ENCODE results near the gene MEP1B. TPM values are rescaled to one million over a fixed set of nuclear protein-coding genes. Genes with fewer than 3 reads are reported as not detected.
"Not testable (repeated sequence)": the region's sequence is repeated elsewhere in the genome, so short reads cannot be mapped to it uniquely, and the experiment has no call there.

Gene MEP1B
- total and polyA plus RNA-seq, 2 donors (not counting 1 experiment from before 2014, with no cell fraction given) = 0.03 TPM; not detected in 1

DNA sequence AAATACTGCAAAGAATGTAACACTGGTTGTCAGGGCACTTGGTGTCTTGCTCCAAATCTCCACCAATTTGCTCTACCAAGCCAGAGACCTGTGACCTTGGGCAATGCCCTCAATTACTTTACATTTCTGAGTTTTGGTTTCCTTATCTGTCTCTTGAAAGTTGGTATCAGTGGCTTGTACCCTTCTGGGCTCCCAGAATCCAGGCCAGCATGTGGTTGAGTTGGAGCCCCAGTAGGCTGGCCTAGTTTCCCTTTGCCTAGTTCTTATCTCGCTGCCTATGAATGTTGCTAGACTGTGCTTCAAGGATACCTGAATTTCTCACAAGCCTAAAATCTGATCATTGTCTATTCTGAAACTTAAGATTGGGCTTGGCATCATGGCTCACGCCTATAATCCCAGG is 26.6 kb downstream of the MEP1B start:
- Histone ChIP-seq H3K36me3 (replicated peaks in 1 of 2; ENCODE audit: control extremely low read depth in 1 of 2, control insufficient read depth in 1 of 2, extremely low read depth in 1 of 2, insufficient read depth in 2 of 2, low read length in 1 of 2) (no peaks in the 10 kb centered on the region), H3K9me3 (ENCODE audit: control extremely low read depth in 1 of 3, control insufficient read depth in 2 of 3, insufficient read depth in 1 of 3, low read length in 2 of 3) (no peaks in the 10 kb centered on the region), H3K4me1 (ENCODE audit: control insufficient read depth in 2 of 2, insufficient read depth in 2 of 2, low read length in 2 of 2) (no peaks in the 10 kb centered on the region), H3K79me2 (ENCODE audit: control insufficient read depth, insufficient read depth, low read length) (no peaks in the 10 kb centered on the region), H3K4me3 (ENCODE audit: control extremely low read depth in 1 of 5, extremely low read depth in 1 of 5, insufficient read depth in 1 of 5, low read depth in 2 of 5, low read length in 4 of 5) (no peak overlapping the region), H3K4me2 (replicated peaks; ENCODE audit: low read depth, low read length, poor library complexity, severe bottlenecking) (no peak overlapping the region), H3K9ac (ENCODE audit: low read length) (no peak overlapping the region), H3K27me3 (replicated peaks in 1 of 4; ENCODE audit: control extremely low read depth in 1 of 4, control insufficient read depth in 3 of 4, insufficient read depth in 4 of 4, low read length in 3 of 4) (no peaks in the 10 kb centered on the region), H4K20me1 (ENCODE audit: control insufficient read depth, insufficient read depth, low read length, poor library complexity, severe bottlenecking) (no peaks in the 10 kb centered on the region), H2AFZ (ENCODE audit: insufficient read depth, low read depth, low read length, poor library complexity, severe bottlenecking) (no peak overlapping the region), H3K27ac (ENCODE audit: low read length in 2 of 2) (no peak overlapping the region)
- no peaks in the 10 kb centered on the region for H3K4me1 Mint-ChIP-seq
- no peaks in the 10 kb centered on the region for H3K9me3 Mint-ChIP-seq (ENCODE audit: insufficient read depth)
- intact Hi-C loops (cut with micrococcal nuclease) = no loop called here
- DNase-seq (no peak), ATAC-seq (ENCODE audit: low read depth) (no peak)
- ChIA-PET CTCF (no interaction called here), POLR2A (no interaction called here)
- H3K4me3 Mint-ChIP-seq = no peak overlapping the region
- H3K27ac Mint-ChIP-seq = no peak overlapping the region
- TF ChIP-seq EZH2 (IDR thresholded peaks at IDR 0.05; ENCODE audit: borderline replicate concordance, insufficient read depth, low read depth, low read length, poor library complexity, severe bottlenecking) = no peak
- TF ChIP-seq, protein P1, sequence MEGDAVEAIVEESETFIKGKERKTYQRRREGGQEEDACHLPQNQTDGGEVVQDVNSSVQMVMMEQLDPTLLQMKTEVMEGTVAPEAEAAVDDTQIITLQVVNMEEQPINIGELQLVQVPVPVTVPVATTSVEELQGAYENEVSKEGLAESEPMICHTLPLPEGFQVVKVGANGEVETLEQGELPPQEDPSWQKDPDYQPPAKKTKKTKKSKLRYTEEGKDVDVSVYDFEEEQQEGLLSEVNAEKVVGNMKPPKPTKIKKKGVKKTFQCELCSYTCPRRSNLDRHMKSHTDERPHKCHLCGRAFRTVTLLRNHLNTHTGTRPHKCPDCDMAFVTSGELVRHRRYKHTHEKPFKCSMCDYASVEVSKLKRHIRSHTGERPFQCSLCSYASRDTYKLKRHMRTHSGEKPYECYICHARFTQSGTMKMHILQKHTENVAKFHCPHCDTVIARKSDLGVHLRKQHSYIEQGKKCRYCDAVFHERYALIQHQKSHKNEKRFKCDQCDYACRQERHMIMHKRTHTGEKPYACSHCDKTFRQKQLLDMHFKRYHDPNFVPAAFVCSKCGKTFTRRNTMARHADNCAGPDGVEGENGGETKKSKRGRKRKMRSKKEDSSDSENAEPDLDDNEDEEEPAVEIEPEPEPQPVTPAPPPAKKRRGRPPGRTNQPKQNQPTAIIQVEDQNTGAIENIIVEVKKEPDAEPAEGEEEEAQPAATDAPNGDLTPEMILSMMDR (IDR thresholded peaks at IDR 0.05) = no peak
- WGBS (ENCODE audit: insufficient coverage) = 63% methylated on average over 1 of the region's 2 CpGs
- H3K27me3 Mint-ChIP-seq = no peaks in the 10 kb centered on the region

DNA sequence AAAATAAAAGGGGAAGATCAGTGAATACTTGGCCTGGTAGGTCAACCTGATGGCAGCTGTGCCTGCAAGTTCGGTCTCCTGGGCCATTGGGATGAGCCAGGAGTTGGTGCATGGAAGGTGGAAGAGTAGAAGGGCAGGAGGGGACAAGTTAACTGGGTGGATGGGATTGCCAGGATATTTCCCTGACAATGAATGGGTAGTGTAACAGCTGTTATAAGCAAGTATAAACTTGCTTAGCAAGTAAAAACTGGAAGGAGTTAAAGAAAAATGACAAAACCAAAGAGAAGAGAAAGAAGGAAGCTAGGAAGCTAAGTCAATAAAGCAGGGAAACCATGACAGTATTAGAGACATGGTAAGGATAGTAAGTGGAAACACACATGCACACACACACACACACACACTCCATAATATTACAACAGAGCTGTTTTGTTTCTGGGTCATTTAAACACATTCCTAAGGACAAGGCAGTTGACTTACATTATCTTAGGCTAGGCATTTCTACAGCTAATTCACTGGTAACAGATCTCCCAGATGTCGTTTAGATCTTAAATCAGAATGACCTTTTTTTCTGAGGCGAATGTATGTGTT is 29.7 kb downstream of the MEP1B start:
- no peaks in the 10 kb centered on the region for H3K4me1 Mint-ChIP-seq
- no peak overlapping the region for H3K4me3 Mint-ChIP-seq
- no peaks in the 10 kb centered on the region for H3K27me3 Mint-ChIP-seq
- intact Hi-C loops (cut with micrococcal nuclease) = no loop called here
- ATAC-seq (ENCODE audit: low read depth) (no peak), DNase-seq (no peak)
- ChIA-PET CTCF (no interaction called here), POLR2A (no interaction called here)
- H3K4me3 ChIP-seq (ENCODE audit: control extremely low read depth in 1 of 5, extremely low read depth in 1 of 5, insufficient read depth in 1 of 5, low read depth in 2 of 5, low read length in 4 of 5) = no peak overlapping the region
- no peaks in the 10 kb centered on the region for H4K20me1 ChIP-seq (ENCODE audit: control insufficient read depth, insufficient read depth, low read length, poor library complexity, severe bottlenecking)
- no peak for TF ChIP-seq EZH2 (IDR thresholded peaks at IDR 0.05; ENCODE audit: borderline replicate concordance, insufficient read depth, low read depth, low read length, poor library complexity, severe bottlenecking)
- TF ChIP-seq, protein P1 (IDR thresholded peaks at IDR 0.05) = no peak
- H3K9ac ChIP-seq (ENCODE audit: low read length) = no peak overlapping the region
- H3K27ac Mint-ChIP-seq = no peak overlapping the region
- H3K4me2 ChIP-seq (replicated peaks; ENCODE audit: low read depth, low read length, poor library complexity, severe bottlenecking) = no peak overlapping the region
- H3K27ac ChIP-seq (ENCODE audit: low read length in 2 of 2) = no peak overlapping the region
- 84% methylated on average over 3 of the region's 3 CpGs for WGBS (ENCODE audit: insufficient coverage)
- H2AFZ ChIP-seq (ENCODE audit: insufficient read depth, low read depth, low read length, poor library complexity, severe bottlenecking) = no peak overlapping the region
- no peaks in the 10 kb centered on the region for H3K27me3 ChIP-seq (replicated peaks in 1 of 4; ENCODE audit: control extremely low read depth in 1 of 4, control insufficient read depth in 3 of 4, insufficient read depth in 4 of 4, low read length in 3 of 4)
- H3K9me3 ChIP-seq (ENCODE audit: control extremely low read depth in 1 of 3, control insufficient read depth in 2 of 3, insufficient read depth in 1 of 3, low read length in 2 of 3) = no peaks in the 10 kb centered on the region
- H3K4me1 ChIP-seq (ENCODE audit: control insufficient read depth in 2 of 2, insufficient read depth in 2 of 2, low read length in 2 of 2) = no peaks in the 10 kb centered on the region
- no peaks in the 10 kb centered on the region for H3K79me2 ChIP-seq (ENCODE audit: control insufficient read depth, insufficient read depth, low read length)
- H3K9me3 Mint-ChIP-seq (ENCODE audit: insufficient read depth) = no peaks in the 10 kb centered on the region
- no peaks in the 10 kb centered on the region for H3K36me3 ChIP-seq (replicated peaks in 1 of 2; ENCODE audit: control extremely low read depth in 1 of 2, control insufficient read depth in 1 of 2, extremely low read depth in 1 of 2, insufficient read depth in 2 of 2, low read length in 1 of 2)

DNA sequence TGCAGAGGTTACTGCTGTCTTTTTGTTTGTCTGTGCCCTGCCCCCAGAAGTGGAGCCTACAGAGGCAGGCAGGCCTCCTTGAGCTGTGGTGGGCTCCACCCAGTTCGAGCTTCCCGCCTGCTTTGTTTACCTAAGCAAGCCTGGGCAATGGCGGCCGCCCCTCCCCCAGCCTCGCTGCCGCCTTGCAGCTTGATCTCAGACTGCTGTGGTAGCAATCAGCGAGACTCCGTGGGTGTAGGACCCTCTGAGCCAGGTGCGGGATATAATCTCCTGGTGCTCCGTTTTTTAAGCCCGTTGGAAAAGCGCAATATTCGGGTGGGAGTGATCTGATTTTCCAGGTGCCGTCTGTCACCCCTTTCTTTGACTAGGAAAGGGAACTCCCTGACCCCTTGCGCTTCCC is 43.5 kb downstream of the MEP1B start:
- H3K4me1 Mint-ChIP-seq; H2AFZ ChIP-seq (ENCODE audit: insufficient read depth, low read depth, low read length, poor library complexity, severe bottlenecking); H3K4me2 ChIP-seq (replicated peaks; ENCODE audit: low read depth, low read length, poor library complexity, severe bottlenecking); H3K4me3 ChIP-seq (ENCODE audit: control extremely low read depth in 1 of 5, extremely low read depth in 1 of 5, insufficient read depth in 1 of 5, low read depth in 2 of 5, low read length in 4 of 5); CTCF ChIA-PET; H3K27me3 Mint-ChIP-seq; H3K27ac Mint-ChIP-seq; H3K9me3 ChIP-seq (ENCODE audit: control extremely low read depth in 1 of 3, control insufficient read depth in 2 of 3, insufficient read depth in 1 of 3, low read length in 2 of 3); H3K9ac ChIP-seq (ENCODE audit: low read length); H3K4me3 Mint-ChIP-seq; H4K20me1 ChIP-seq (ENCODE audit: control insufficient read depth, insufficient read depth, low read length, poor library complexity, severe bottlenecking); H3K79me2 ChIP-seq (ENCODE audit: control insufficient read depth, insufficient read depth, low read length); ATAC-seq (ENCODE audit: low read depth); H3K36me3 ChIP-seq (replicated peaks in 1 of 2; ENCODE audit: control extremely low read depth in 1 of 2, control insufficient read depth in 1 of 2, extremely low read depth in 1 of 2, insufficient read depth in 2 of 2, low read length in 1 of 2); POLR2A ChIA-PET; intact Hi-C loops (cut with micrococcal nuclease); H3K4me1 ChIP-seq (ENCODE audit: control insufficient read depth in 2 of 2, insufficient read depth in 2 of 2, low read length in 2 of 2); DNase-seq; H3K27me3 ChIP-seq (replicated peaks in 1 of 4; ENCODE audit: control extremely low read depth in 1 of 4, control insufficient read depth in 3 of 4, insufficient read depth in 4 of 4, low read length in 3 of 4); H3K27ac ChIP-seq (ENCODE audit: low read length in 2 of 2); H3K9me3 Mint-ChIP-seq (ENCODE audit: insufficient read depth): not testable (repeated sequence)
- WGBS (ENCODE audit: insufficient coverage) = 97% methylated on average over 14 of the region's 15 CpGs

Data from B cell (primary cell).